B cell (primary cell): ENCODE data around the gene KCNH1. TPM values are rescaled to one million over a fixed set of nuclear protein-coding genes. Genes with fewer than 3 reads are reported as not detected.
"Not testable (repeated sequence)": the region's sequence is repeated elsewhere in the genome, so short reads cannot be mapped to it uniquely, and the experiment has no call there.

ENCODE experiments used
- ATAC-seq: fragments of 200-7000 bp; cut with Tn5 transposase; one replicate; pipeline ENCODE4 v1.10.0; 2021; ENCODE audit warnings: low read depth, mild to moderate bottlenecking, moderate number of reproducible peaks, moderate library complexity
- CTCF ChIA-PET: fragments of 350-600 bp; sonication (Branson Sonifier 250); formaldehyde crosslinking; loops from one replicate; lab custom pipeline; 2021; ENCODE audit warnings: antibody characterized with exemption, inconsistent platforms; lab: Charles Lee
- POLR2A ChIA-PET: fragments of 350-600 bp; sonication (Branson Sonifier 250); formaldehyde crosslinking; loops from one replicate; lab custom pipeline; 2021; ENCODE audit warnings: antibody characterized with exemption; lab: Charles Lee
- DNase-seq: peaks from one replicate; pipeline ENCODE4 v3.0.0; 2013
- H2AFZ ChIP-seq: 2 replicates; pipeline ENCODE4 v1.6.1; 2012; ENCODE audit warnings: mild to moderate bottlenecking, low read depth, low read length; ENCODE audit not compliant: insufficient read depth, poor library complexity, severe bottlenecking
- H3K27ac ChIP-seq, 2 donors: 1 replicate in 1 of 2; 2 replicates in 1 of 2; pipeline ENCODE4 v1.5.1; 2012 to 2013; ENCODE audit warnings: low read length in 2 of 2, mild to moderate bottlenecking in 2 of 2, moderate library complexity in 1 of 2
- H3K27me3 ChIP-seq, 4 experiments: fragments of 200-600 bp in 1 of 4; sonication (generic) in 1 of 4; replicated peaks in 1 of 4; 1 replicate in 2 of 4; 2 replicates in 2 of 4; pipeline versions ENCODE4 v1.6.1 to v1.7.0; 2013 to 2016; ENCODE audit warnings: low read length in 3 of 4, mild to moderate bottlenecking in 2 of 4, mixed read lengths in 1 of 4, moderate library complexity in 1 of 4; ENCODE audit not compliant: insufficient read depth in 4 of 4, control insufficient read depth in 3 of 4; ENCODE audit errors: control extremely low read depth in 1 of 4
- H3K36me3 ChIP-seq, 2 experiments: replicated peaks in 1 of 2; 1 replicate in 1 of 2; 2 replicates in 1 of 2; pipeline versions ENCODE4 v1.6.1 to v1.7.1; 2013; ENCODE audit warnings: low read length in 1 of 2; ENCODE audit not compliant: insufficient read depth in 2 of 2, control insufficient read depth in 1 of 2; ENCODE audit errors: control extremely low read depth in 1 of 2, extremely low read depth in 1 of 2
- H3K4me1 ChIP-seq, 2 donors: fragments of 200-600 bp in 1 of 2; sonication (generic) in 1 of 2; 1 replicate in 1 of 2; 2 replicates in 1 of 2; pipeline versions ENCODE4 v1.5.1 to v1.6.1; 2013 to 2017; ENCODE audit warnings: low read length in 2 of 2; ENCODE audit not compliant: control insufficient read depth in 2 of 2, insufficient read depth in 2 of 2
- H3K4me2 ChIP-seq: replicated peaks from 2 replicates; pipeline ENCODE3; 2012; ENCODE audit warnings: mild to moderate bottlenecking, low read depth, low read length; ENCODE audit not compliant: poor library complexity, severe bottlenecking
- H3K4me3 ChIP-seq, 5 experiments: fragments of 200-600 bp in 1 of 5; sonication (generic) in 1 of 5; 1 replicate in 3 of 5; 2 replicates in 2 of 5; pipeline versions ENCODE4 v1.5.1 to v1.7.0; 2011 to 2016; ENCODE audit warnings: low read length in 4 of 5, mild to moderate bottlenecking in 4 of 5, low read depth in 2 of 5, control low read depth in 1 of 5, moderate library complexity in 1 of 5; ENCODE audit not compliant: insufficient read depth in 1 of 5; ENCODE audit errors: control extremely low read depth in 1 of 5, extremely low read depth in 1 of 5
- H3K79me2 ChIP-seq: fragments of 200-600 bp; sonication (generic); one replicate; pipeline ENCODE4 v1.6.0; 2016; ENCODE audit warnings: low read length; ENCODE audit not compliant: control insufficient read depth, insufficient read depth
- H3K9ac ChIP-seq: fragments of 200-600 bp; sonication (generic); 2 replicates; pipeline ENCODE4 v1.6.1; 2017; ENCODE audit warnings: mild to moderate bottlenecking, low read length, moderate library complexity
- H3K9me3 ChIP-seq, 3 donors: one replicate each; pipeline versions ENCODE4 v1.6.1 to v1.7.1; 2013; ENCODE audit warnings: low read length in 2 of 3; ENCODE audit not compliant: control insufficient read depth in 2 of 3, insufficient read depth in 1 of 3; ENCODE audit errors: control extremely low read depth in 1 of 3
- H4K20me1 ChIP-seq: 2 replicates; pipeline ENCODE4 v1.6.0; 2012; ENCODE audit warnings: mild to moderate bottlenecking, low read length; ENCODE audit not compliant: insufficient read depth, control insufficient read depth, poor library complexity, severe bottlenecking
- H3K27ac Mint-ChIP-seq: one replicate; pipeline ENCODE4 v1.8.0; 2021; ENCODE audit warnings: mixed read lengths
- H3K27me3 Mint-ChIP-seq: one replicate; pipeline ENCODE4 v1.8.0; 2021; ENCODE audit warnings: mixed read lengths
- H3K4me1 Mint-ChIP-seq: one replicate; pipeline ENCODE4 v1.8.0; 2021; ENCODE audit warnings: mixed read lengths
- H3K4me3 Mint-ChIP-seq: one replicate; pipeline ENCODE4 v1.8.0; 2021; ENCODE audit warnings: mixed read lengths
- H3K9me3 Mint-ChIP-seq: one replicate; pipeline ENCODE4 v1.8.0; 2022; ENCODE audit warnings: mixed read lengths; ENCODE audit not compliant: insufficient read depth
- EZH2 ChIP-seq: IDR thresholded peaks from 2 replicates; pipeline ENCODE4 v1.6.1; 2012; ENCODE audit warnings: borderline replicate concordance, low read depth, mild to moderate bottlenecking, moderate library complexity, low read length; ENCODE audit not compliant: insufficient read depth, poor library complexity, severe bottlenecking
- WGBS: methylation state at CpG from one replicate; pipeline ENCODE4 v1.1.5; 2013; ENCODE audit warnings: missing lambda C conversion rate; ENCODE audit not compliant: insufficient coverage; 5-methylcytosine and 5-hydroxymethylcytosine counted together
- intact Hi-C: fragments of 100-400 bp; cut with micrococcal nuclease; formaldehyde crosslinking; loops from one replicate; pipeline ENCODE4 v1.10.0; 2022
- polyA plus RNA-seq: library from polyadenylated mRNA; depleted of rRNA; stranded (reverse); fragments of >200 nt; gene quantifications from 2 replicates; pipeline ENCODE4 v1.2.3, GENCODE V29; 2012
- total RNA-seq, 2 donors: library from RNA; stranded (reverse); fragments of 120-200 nt in 1 of 2; gene quantifications; 1 replicate in 1 of 2; 2 replicates in 1 of 2; pipeline versions ENCODE4 v1.2.3 to v1.2.4, GENCODE V29; 2013 to 2022
- TF ChIP-seq, protein P1 (sequence below): fragments of 200-600 bp; IDR thresholded peaks from one replicate; pipeline ENCODE4 v1.8.0; 2022; ENCODE audit warnings: antibody characterized with exemption, mild to moderate bottlenecking

Gene KCNH1
- total and polyA plus RNA-seq, 2 donors (not counting 1 experiment from before 2014, with no cell fraction given) = not detected

DNA sequence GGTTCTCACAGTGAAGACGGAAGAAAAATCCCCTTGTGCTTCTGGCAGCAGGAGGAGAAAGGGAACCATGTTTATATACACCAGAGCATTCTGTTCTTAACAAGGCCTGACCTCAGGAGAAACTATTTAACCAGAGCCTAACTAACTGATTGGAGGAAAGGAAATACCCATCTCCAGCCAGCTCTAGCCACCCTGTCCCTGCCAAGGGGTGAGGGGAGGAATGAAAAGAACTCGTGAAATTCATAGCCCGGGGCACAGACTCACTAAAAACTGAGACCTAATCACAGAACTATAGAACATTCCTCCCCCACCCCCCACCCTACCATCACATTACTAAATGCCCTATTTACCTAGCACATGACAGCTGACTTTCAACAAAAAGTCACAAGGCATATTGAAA lies 65.0 kb downstream of the KCNH1 start:
- no peak overlapping the region for H3K4me3 ChIP-seq
- no peak overlapping the region for H3K27ac ChIP-seq
- CTCF ChIA-PET = no interaction called here
- Mint-ChIP-seq H3K27ac (no peak overlapping the region), H3K9me3 (no peaks in the 10 kb centered on the region), H3K27me3 (peaks cover 3% of the 10 kb centered on the region), H3K4me1 (no peaks in the 10 kb centered on the region), H3K4me3 (no peak overlapping the region)
- WGBS = no CpG with 5 or more reads among the region's 3 CpGs
- no peak for DNase-seq
- no peak overlapping the region for H3K9ac ChIP-seq
- intact Hi-C loops = no loop called here
- POLR2A ChIA-PET = no interaction called here
- no peak overlapping the region for H2AFZ ChIP-seq
- no peaks in the 10 kb centered on the region for H3K9me3 ChIP-seq
- no peaks in the 10 kb centered on the region for H4K20me1 ChIP-seq
- ATAC-seq = no peak
- TF ChIP-seq EZH2 = no peak
- TF ChIP-seq, protein P1, sequence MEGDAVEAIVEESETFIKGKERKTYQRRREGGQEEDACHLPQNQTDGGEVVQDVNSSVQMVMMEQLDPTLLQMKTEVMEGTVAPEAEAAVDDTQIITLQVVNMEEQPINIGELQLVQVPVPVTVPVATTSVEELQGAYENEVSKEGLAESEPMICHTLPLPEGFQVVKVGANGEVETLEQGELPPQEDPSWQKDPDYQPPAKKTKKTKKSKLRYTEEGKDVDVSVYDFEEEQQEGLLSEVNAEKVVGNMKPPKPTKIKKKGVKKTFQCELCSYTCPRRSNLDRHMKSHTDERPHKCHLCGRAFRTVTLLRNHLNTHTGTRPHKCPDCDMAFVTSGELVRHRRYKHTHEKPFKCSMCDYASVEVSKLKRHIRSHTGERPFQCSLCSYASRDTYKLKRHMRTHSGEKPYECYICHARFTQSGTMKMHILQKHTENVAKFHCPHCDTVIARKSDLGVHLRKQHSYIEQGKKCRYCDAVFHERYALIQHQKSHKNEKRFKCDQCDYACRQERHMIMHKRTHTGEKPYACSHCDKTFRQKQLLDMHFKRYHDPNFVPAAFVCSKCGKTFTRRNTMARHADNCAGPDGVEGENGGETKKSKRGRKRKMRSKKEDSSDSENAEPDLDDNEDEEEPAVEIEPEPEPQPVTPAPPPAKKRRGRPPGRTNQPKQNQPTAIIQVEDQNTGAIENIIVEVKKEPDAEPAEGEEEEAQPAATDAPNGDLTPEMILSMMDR = no peak
- no peak overlapping the region for H3K4me2 ChIP-seq
- H3K79me2 ChIP-seq = no peaks in the 10 kb centered on the region
- H3K27me3 ChIP-seq = no peaks in the 10 kb centered on the region
- no peaks in the 10 kb centered on the region for H3K36me3 ChIP-seq
- H3K4me1 ChIP-seq = no peaks in the 10 kb centered on the region

DNA sequence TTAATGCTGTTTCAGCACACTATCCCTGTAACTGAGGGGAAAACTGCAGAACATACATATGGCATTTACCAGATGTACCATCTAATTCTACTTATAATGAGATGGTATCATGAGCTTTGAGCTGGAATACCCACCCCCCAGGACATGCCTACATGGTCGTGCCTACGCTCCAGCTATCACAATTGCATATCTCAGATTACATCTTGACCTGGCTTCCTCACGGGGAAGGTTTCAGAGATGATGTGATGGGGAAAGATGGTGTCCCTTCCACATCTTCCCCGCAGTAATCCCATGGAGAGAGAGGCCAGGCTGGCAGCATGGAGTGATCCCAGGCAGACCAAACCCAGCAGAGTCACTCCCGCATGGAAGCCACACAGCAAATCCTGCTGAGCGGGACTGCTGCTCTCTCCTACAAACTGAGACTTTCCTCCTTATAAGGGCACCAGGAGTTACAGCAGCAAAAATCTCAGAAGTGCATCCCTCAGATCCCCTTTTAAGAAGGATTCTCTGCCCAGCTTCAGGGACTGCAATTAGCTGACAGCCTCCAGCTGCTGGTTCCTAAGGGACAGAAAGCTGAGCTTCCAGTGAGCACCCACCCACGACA lies 67.1 kb downstream of the KCNH1 start:
- Mint-ChIP-seq H3K4me1 (no peaks in the 10 kb centered on the region), H3K9me3 (no peaks in the 10 kb centered on the region), H3K4me3 (no peak overlapping the region), H3K27ac (no peak overlapping the region), H3K27me3 (no peaks in the 10 kb centered on the region)
- Histone ChIP-seq H3K79me2 (no peaks in the 10 kb centered on the region), H3K36me3 (no peaks in the 10 kb centered on the region), H3K4me3 (no peak overlapping the region), H3K4me2 (no peak overlapping the region), H3K27ac (no peak overlapping the region), H4K20me1 (no peaks in the 10 kb centered on the region), H3K9ac (no peak overlapping the region), H3K4me1 (no peaks in the 10 kb centered on the region), H3K27me3 (no peaks in the 10 kb centered on the region), H3K9me3 (peaks cover 0 to 3% (median 0%) of the 10 kb centered on the region in 3 donors), H2AFZ (no peak overlapping the region)
- ChIA-PET CTCF (no interaction called here), POLR2A (no interaction called here)
- TF ChIP-seq, protein P1 = no peak
- TF ChIP-seq EZH2 = no peak
- ATAC-seq (no peak), DNase-seq (no peak)
- intact Hi-C loops = no loop called here
- 92% methylated on average over 4 of the region's 7 CpGs for WGBS

GRCh38 chr1:211041838-211042237 lies 92.1 kb downstream of the KCNH1 start:
- H3K4me3 ChIP-seq, H3K79me2 ChIP-seq, H3K4me3 Mint-ChIP-seq, H3K27ac Mint-ChIP-seq, H4K20me1 ChIP-seq, H3K4me1 ChIP-seq, H3K27ac ChIP-seq, H2AFZ ChIP-seq, H3K4me1 Mint-ChIP-seq, H3K9ac ChIP-seq, POLR2A ChIA-PET, H3K4me2 ChIP-seq, intact Hi-C loops, DNase-seq, H3K36me3 ChIP-seq, H3K27me3 ChIP-seq, H3K9me3 ChIP-seq, CTCF ChIA-PET, ATAC-seq, H3K9me3 Mint-ChIP-seq: not testable (repeated sequence)
- H3K27me3 Mint-ChIP-seq = peaks cover 17% of the 10 kb centered on the region
- 53% methylated on average over 2 of the region's 3 CpGs for WGBS
